Measurements from ENCODE around the gene AKAP13.

AKAP13 gene

GRCh38 chr15:85380217-85380811 lies at the start of gene AKAP13:
Gene AKAP13 (plus strand): TSS chr15:85380603. CDS start chr15:85485721, 105,118 bp downstream.
- peak; percentile 69 for TF ChIP-seq EGR1 (IDR thresholded peaks at IDR 0.05)
- TF ChIP-seq, protein P1, sequence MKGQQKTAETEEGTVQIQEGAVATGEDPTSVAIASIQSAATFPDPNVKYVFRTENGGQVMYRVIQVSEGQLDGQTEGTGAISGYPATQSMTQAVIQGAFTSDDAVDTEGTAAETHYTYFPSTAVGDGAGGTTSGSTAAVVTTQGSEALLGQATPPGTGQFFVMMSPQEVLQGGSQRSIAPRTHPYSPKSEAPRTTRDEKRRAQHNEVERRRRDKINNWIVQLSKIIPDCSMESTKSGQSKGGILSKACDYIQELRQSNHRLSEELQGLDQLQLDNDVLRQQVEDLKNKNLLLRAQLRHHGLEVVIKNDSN (IDR thresholded peaks at IDR 0.05) = no peak
- TF ChIP-seq MAX (IDR thresholded peaks at IDR 0.05) = peak; percentile 27; the same call in 1 of the 2 replicates
- peak; percentile 19; the same call in 1 of the 2 replicates for TF ChIP-seq RAD21 (IDR thresholded peaks at IDR 0.05; ENCODE audit: low read depth)
- peak; percentile 56; the same call in 1 of the 2 replicates for TF ChIP-seq TAF1 (IDR thresholded peaks at IDR 0.05; ENCODE audit: low read depth)
- TF ChIP-seq YY1 (IDR thresholded peaks at IDR 0.05; ENCODE audit: low read depth) = peak; percentile 17; the same call in 1 of the 2 replicates
- TF ChIP-seq TEAD4 (IDR thresholded peaks at IDR 0.05) = 0 out of 2 replicates have a peak, but pooled peaks have one; percentile 16
- 0 out of 2 replicates have a peak, but pooled peaks have one; percentile 16 for TF ChIP-seq FOXM1 (IDR thresholded peaks at IDR 0.05; ENCODE audit: borderline replicate concordance, low read depth)
- TF ChIP-seq EP300 (IDR thresholded peaks at IDR 0.05; ENCODE audit: borderline replicate concordance) = no peak

DNA sequence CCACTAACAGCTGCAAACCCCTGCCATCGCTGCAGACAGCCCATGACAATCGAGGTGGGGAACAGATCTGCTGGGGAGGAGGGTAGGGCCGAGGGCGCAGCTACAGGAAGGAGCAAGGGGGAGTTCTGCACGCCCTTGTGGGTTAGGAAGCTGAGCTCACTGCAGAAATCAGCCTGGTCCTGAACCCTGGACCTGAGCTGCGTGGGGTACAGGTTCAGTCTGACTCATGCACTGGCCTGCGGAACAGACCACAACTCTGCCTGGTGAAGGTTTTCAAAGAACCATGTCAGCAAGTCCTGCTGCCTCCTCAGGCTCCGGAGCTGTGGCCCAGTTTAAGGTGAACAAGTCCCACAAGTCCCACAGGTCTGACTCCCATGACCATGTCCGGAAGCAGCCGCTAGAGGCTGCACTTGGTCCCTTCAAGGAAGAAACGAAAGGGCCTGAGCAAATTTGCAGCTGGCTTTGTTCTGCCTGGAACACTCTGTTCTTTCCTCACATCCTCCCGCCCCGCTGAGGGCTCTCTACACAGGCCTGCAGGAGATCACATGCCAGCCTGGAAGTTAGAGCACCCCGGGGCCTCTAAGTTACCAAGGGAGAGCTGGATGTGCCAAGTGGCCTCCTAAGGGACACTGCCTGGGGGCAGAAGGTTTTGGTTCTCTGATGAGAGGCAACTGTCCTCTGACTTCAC lies 49.4 kb upstream of the AKAP13 start:
- TF ChIP-seq TCF12 (IDR thresholded peaks at IDR 0.05; ENCODE audit: low read depth) (no peak; the same call in 1 of the 2 replicates), RAD21 (IDR thresholded peaks at IDR 0.05; ENCODE audit: low read depth) (peak; percentile 97), CREB1 (IDR thresholded peaks at IDR 0.05; ENCODE audit: low read depth) (no peak), YY1 (IDR thresholded peaks at IDR 0.05; ENCODE audit: low read depth) (no peak), NFIC (IDR thresholded peaks at IDR 0.05) (peak; percentile 33), MAX (IDR thresholded peaks at IDR 0.05) (0 out of 2 replicates have a peak, but pooled peaks have one; percentile 17), TAF1 (IDR thresholded peaks at IDR 0.05; ENCODE audit: low read depth) (no peak), EP300 (IDR thresholded peaks at IDR 0.05; ENCODE audit: borderline replicate concordance) (no peak), FOXM1 (IDR thresholded peaks at IDR 0.05; ENCODE audit: borderline replicate concordance, low read depth) (peak; percentile 37), EGR1 (IDR thresholded peaks at IDR 0.05) (no peak), TEAD4 (IDR thresholded peaks at IDR 0.05) (no peak), ZBTB7A (IDR thresholded peaks at IDR 0.05; ENCODE audit: low read depth) (no peak), CEBPB (IDR thresholded peaks at IDR 0.05) (no peak)
- TF ChIP-seq, protein P2, sequence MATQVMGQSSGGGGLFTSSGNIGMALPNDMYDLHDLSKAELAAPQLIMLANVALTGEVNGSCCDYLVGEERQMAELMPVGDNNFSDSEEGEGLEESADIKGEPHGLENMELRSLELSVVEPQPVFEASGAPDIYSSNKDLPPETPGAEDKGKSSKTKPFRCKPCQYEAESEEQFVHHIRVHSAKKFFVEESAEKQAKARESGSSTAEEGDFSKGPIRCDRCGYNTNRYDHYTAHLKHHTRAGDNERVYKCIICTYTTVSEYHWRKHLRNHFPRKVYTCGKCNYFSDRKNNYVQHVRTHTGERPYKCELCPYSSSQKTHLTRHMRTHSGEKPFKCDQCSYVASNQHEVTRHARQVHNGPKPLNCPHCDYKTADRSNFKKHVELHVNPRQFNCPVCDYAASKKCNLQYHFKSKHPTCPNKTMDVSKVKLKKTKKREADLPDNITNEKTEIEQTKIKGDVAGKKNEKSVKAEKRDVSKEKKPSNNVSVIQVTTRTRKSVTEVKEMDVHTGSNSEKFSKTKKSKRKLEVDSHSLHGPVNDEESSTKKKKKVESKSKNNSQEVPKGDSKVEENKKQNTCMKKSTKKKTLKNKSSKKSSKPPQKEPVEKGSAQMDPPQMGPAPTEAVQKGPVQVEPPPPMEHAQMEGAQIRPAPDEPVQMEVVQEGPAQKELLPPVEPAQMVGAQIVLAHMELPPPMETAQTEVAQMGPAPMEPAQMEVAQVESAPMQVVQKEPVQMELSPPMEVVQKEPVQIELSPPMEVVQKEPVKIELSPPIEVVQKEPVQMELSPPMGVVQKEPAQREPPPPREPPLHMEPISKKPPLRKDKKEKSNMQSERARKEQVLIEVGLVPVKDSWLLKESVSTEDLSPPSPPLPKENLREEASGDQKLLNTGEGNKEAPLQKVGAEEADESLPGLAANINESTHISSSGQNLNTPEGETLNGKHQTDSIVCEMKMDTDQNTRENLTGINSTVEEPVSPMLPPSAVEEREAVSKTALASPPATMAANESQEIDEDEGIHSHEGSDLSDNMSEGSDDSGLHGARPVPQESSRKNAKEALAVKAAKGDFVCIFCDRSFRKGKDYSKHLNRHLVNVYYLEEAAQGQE (IDR thresholded peaks at IDR 0.05; ENCODE audit: low read depth) = no peak
- TF ChIP-seq, protein P1 (IDR thresholded peaks at IDR 0.05) = peak; percentile 30; the same call in 1 of the 2 replicates

- TF ChIP-seq EGR1 (IDR thresholded peaks at IDR 0.05) (peak; percentile 88), EP300 (IDR thresholded peaks at IDR 0.05; ENCODE audit: borderline replicate concordance) (peak; percentile 80), TEAD4 (IDR thresholded peaks at IDR 0.05) (peak; percentile 46; the same call in 1 of the 2 replicates), TCF12 (IDR thresholded peaks at IDR 0.05; ENCODE audit: low read depth) (peak; percentile 82), CREB1 (IDR thresholded peaks at IDR 0.05; ENCODE audit: low read depth) (no peak), RAD21 (IDR thresholded peaks at IDR 0.05; ENCODE audit: low read depth) (peak; percentile 14; the same call in 1 of the 2 replicates), TAF1 (IDR thresholded peaks at IDR 0.05; ENCODE audit: low read depth) (0 out of 2 replicates have a peak, but pooled peaks have one; percentile 31), FOXM1 (IDR thresholded peaks at IDR 0.05; ENCODE audit: borderline replicate concordance, low read depth) (no peak; the same call in 1 of the 2 replicates)
These were observed 48.6 kb upstream of the AKAP13 start for GRCh38 chr15:85331655-85332285.

GRCh38 chr15:85333132-85333831 lies 47.1 kb upstream of the AKAP13 start:
- no peak for TF ChIP-seq CEBPB (IDR thresholded peaks at IDR 0.05)
- no peak for TF ChIP-seq YY1 (IDR thresholded peaks at IDR 0.05; ENCODE audit: low read depth)

GRCh38 chr15:85334241-85334640 lies 46.2 kb upstream of the AKAP13 start:
- TF ChIP-seq, protein P1 (IDR thresholded peaks at IDR 0.05) = no peak
- TF ChIP-seq YY1 (IDR thresholded peaks at IDR 0.05; ENCODE audit: low read depth) = no peak
- TF ChIP-seq, protein P2 (IDR thresholded peaks at IDR 0.05; ENCODE audit: low read depth) = no peak
- no peak for TF ChIP-seq CREB1 (IDR thresholded peaks at IDR 0.05; ENCODE audit: low read depth)
- no peak for TF ChIP-seq TAF1 (IDR thresholded peaks at IDR 0.05; ENCODE audit: low read depth)
- TF ChIP-seq FOXM1 (IDR thresholded peaks at IDR 0.05; ENCODE audit: borderline replicate concordance, low read depth) = no peak
- no peak for TF ChIP-seq EP300 (IDR thresholded peaks at IDR 0.05; ENCODE audit: borderline replicate concordance)
- TF ChIP-seq TCF12 (IDR thresholded peaks at IDR 0.05; ENCODE audit: low read depth) = no peak
- TF ChIP-seq EGR1 (IDR thresholded peaks at IDR 0.05) = no peak
- no peak for TF ChIP-seq MAX (IDR thresholded peaks at IDR 0.05)
- no peak for TF ChIP-seq RAD21 (IDR thresholded peaks at IDR 0.05; ENCODE audit: low read depth)
- TF ChIP-seq CEBPB (IDR thresholded peaks at IDR 0.05) = no peak
- TF ChIP-seq ZBTB7A (IDR thresholded peaks at IDR 0.05; ENCODE audit: low read depth) = no peak
- TF ChIP-seq TEAD4 (IDR thresholded peaks at IDR 0.05) = no peak
- TF ChIP-seq NFIC (IDR thresholded peaks at IDR 0.05) = no peak
